ENCODE results near the gene APH1B.

- TF ChIP-seq CTCF (IDR thresholded peaks at IDR 0.05) (no peak), EP300 (IDR thresholded peaks at IDR 0.05) (no peak), POLR2A (IDR thresholded peaks at IDR 0.05) (no peak)
Observed at GRCh38 chr15:63250312-63250965, 27.0 kb upstream of the APH1B start.

Data from ovary (tissue), 3 donors.